Iris pigment epithelial cell (primary cell): ENCODE measurements around the gene LRRC43.
"Not testable (repeated sequence)": the region's sequence is repeated elsewhere in the genome, so short reads cannot be mapped to it uniquely, and the experiment has no call there.

Experiments
- DNase-seq: peaks from one replicate; pipeline ENCODE4 v3.0.0-alpha.2; 2011; ENCODE audit warnings: low read depth

LRRC43 gene

DNA sequence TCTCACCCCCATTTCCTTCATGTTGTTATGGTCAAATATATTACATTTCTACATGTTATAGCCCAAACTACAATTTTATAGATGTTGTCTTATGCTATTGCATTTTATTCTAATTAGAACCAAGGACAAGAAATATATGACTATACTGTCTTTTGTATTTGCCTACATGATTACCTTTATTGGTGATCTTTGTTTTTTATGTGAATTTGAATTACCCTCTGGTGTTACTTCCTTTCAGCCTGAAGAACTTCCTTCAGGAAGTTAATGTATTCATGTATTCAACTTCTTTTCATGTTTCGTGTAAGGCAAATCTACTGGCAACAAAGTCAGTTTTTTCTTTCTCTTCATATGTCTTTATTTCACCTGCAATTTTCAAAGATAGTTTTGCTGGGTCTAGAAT, 11.9 kb downstream of the LRRC43 start:
- DNase-seq = no peak

- no peak for DNase-seq
These were observed 12.5 kb downstream of the LRRC43 start for GRCh38 chr12:122195405-122195804.

GRCh38 chr12:122197612-122197966, 14.7 kb downstream of the LRRC43 start:
- no peak for DNase-seq

GRCh38 chr12:122199484-122200355, 16.8 kb downstream of the LRRC43 start:
- DNase-seq = no peak

GRCh38 chr12:122200541-122201175, 17.7 kb downstream of the LRRC43 start:
- no peak for DNase-seq

GRCh38 chr12:122201381-122201780, 18.5 kb downstream of the LRRC43 start:
- no peak for DNase-seq

GRCh38 chr12:122202017-122202416, 19.1 kb downstream of the LRRC43 start:
- DNase-seq = no peak

- not testable (repeated sequence) for DNase-seq
These were observed 19.9 kb downstream of the LRRC43 start for GRCh38 chr12:122202811-122203210.

DNA sequence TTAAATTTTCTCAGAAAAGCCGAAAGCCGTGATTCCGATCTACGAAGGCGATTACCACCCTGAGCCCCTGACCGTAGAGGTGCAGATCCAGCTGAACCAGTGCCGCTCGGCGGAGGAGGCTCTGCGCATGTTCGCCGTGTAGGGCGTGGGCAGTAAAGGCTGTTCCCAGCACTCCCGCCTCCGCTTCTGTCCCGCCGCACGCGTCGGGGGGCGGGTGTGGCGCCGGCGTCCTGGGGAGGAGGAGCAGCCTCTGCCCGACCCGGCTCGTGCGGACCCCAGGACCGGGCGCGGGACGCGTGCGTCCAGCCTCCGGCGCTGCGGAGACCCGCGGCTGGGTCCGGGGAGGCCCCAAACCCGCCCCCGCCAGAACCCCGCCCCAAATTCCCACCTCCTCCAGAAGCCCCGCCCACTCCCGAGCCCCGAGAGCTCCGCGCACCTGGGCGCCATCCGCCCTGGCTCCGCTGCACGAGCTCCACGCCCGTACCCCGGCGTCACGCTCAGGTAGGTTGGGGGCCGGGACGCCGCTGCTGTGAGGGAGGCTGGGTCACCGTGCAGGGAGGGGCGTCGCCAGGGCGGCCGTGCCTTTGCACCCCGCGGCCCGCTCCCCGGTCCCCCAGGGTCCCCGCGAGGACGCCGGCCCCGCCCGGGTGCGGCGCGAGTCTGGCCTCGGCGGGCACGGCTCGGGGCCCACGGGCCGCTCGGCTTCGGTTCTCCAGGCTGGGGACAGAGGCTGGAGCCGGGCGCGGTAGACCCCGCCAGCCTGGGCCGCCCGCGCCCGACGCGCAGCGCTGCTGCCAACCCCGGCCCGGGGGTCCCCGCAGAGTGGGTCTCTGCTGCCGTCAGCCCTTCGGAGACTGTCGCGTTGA, 20.6 kb downstream of the LRRC43 start, which contains the start of gene B3GNT4:
TSS of gene B3GNT4 (plus strand) at position 409 of the 866 bp plus-strand sequence. CDS start 910 bp downstream, outside the sequence.
- DNase-seq = peak; percentile 49

- no peak for DNase-seq
These were observed 21.5 kb downstream of the LRRC43 start for GRCh38 chr12:122204167-122205052.

GRCh38 chr12:122205053-122205925, 22.4 kb downstream of the LRRC43 start:
- DNase-seq = no peak

DNA sequence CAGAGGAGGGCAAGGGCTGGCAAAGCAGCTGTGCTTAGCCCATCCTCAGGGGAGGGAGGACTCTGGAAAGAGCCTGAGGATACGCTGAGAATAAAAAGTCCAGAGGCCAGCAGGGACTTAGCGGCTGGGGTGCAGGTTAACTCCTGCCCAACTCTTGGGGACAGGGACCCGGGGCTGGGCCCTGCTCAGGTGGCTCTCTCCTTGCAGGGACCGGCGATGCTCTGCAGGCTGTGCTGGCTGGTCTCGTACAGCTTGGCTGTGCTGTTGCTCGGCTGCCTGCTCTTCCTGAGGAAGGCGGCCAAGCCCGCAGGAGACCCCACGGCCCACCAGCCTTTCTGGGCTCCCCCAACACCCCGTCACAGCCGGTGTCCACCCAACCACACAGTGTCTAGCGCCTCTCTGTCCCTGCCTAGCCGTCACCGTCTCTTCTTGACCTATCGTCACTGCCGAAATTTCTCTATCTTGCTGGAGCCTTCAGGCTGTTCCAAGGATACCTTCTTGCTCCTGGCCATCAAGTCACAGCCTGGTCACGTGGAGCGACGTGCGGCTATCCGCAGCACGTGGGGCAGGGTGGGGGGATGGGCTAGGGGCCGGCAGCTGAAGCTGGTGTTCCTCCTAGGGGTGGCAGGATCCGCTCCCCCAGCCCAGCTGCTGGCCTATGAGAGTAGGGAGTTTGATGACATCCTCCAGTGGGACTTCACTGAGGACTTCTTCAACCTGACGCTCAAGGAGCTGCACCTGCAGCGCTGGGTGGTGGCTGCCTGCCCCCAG, 23.4 kb downstream of the LRRC43 start:
- DNase-seq = no peak

- no peak for DNase-seq
These were observed 24.1 kb downstream of the LRRC43 start for GRCh38 chr12:122206976-122207375.

- DNase-seq = no peak
These were observed 24.5 kb downstream of the LRRC43 start for GRCh38 chr12:122207391-122207790.

DNA sequence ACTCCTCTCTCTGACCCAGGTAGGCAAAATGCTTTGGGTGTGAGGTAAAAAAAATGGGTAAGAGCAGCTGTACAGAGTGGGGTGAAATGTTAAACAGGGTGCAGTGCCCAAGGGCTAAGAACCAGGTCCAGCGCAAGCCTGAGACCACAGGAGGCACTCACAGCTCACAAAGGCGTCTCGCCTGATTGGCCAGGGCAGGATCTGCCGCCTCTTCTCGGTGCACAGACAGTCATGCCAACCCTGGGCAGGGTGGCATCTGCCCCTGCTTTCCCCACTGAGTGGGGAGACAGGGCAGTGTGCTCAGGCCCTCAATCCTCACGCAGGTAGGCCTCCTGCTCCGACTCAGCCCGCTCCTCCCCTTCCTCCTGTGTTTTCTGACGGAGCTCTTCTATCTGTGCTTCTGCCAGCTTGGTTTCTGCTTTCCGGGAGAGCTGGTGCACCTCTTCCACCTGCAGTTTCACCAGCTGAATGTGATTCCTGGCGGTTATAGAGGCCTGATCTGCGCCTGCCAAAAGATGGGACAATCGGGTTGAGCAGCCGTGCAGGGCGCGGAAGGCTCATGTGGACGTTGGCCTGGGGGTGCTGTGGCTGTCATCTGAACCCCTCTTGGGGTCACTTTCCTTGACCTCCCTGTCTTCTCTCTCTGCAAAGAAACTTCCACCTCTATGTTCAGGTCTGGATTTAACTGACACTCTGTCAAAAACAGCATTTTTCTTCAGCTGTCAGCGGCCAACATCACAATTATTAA, 25.3 kb downstream of the LRRC43 start:
- no peak for DNase-seq

- DNase-seq = peak; percentile 32
These were observed 32.8 kb downstream of the LRRC43 start for GRCh38 chr12:122215771-122216170.

- no peak for DNase-seq
These were observed 33.5 kb downstream of the LRRC43 start for GRCh38 chr12:122216445-122216844.

DNA sequence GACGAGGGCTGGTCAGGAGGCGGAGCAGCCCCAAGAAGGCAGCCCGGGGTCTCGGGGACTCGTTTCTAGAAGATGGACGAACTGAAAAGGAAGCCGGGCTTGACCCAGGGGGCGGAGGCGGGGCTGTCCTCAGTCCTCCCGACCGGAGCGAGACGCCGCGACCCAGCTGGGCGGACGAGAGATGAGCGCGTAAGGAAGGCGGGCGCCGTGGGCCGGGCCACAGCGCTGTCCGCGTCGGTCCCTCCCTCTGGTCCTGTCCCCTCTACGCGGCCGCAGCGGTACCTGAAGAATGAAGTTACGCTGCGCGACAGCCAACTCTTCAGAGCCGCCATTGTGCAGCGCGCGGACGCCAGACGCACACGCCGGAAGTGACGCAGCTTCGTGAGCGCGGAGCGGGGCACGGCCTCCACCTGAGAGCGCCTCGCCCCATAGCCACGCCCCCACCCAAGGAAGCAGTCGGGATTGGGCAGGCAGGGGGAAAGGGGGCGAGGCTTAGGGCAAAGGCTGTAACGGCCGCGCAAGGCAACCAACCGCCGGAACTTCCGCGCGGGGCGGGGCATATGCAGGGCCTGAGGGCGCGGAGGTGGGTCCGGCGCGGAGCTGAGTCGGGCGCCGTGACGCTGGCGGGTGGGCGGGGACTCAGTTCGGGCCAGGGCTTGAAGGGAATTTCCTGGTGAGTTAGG, 42.9 kb downstream of the LRRC43 start, which contains the start of gene DIABLO:
TSS of gene DIABLO (minus strand) at position 370 of the 683 bp plus-strand sequence. CDS start at position 332, 38 bp downstream.
- peak; percentile 100 for DNase-seq
